HG03521 (cell line): ENCODE data around the gene FMN1.

Experiments used
- ATAC-seq: cut with Tn5 transposase; IDR thresholded peaks from one replicate; pipeline ENCODE4 v1.9.1; 2021; ENCODE audit warnings: mild to moderate bottlenecking, moderate library complexity; ENCODE audit not compliant: unreplicated experiment

The FMN1 gene

DNA sequence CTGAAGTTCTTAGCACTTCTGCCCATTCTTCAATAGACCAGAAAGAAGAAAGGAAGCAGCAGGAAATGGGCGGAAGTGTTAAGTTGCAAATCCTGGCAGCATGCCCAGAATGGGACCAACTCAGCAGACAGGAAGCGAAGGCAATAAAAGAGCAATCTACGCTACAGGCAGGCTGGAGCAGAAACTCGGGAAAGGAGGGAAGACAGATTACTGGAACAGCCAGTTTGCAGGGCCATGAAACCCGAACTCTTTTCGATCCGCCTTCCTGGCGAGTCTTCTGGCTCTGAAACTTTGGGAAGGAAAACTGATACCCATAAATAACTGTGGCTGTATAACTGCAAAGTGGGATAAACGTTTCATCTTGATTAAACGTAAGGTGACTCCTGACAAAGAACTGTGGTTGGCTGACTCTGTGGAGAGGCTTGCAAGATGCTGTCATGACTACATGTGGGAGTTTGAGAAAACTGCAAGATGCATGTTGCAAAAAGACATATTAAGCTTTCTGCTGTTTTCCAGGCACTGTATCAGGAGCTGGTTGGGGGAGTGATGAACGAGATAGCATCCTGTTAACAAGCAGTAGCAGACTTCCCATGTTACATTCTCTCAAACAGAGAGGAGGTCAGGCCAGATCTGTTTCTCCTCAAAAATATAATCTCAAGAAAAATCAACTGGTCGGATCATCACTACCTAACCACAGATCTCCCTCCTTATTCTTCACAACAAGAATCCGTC lies 67.8 kb downstream of the FMN1 start:
- ATAC-seq, result no peak

GRCh38 chr15:33125894-33126537 lies 68.5 kb downstream of the FMN1 start:
- ATAC-seq, result no peak

DNA sequence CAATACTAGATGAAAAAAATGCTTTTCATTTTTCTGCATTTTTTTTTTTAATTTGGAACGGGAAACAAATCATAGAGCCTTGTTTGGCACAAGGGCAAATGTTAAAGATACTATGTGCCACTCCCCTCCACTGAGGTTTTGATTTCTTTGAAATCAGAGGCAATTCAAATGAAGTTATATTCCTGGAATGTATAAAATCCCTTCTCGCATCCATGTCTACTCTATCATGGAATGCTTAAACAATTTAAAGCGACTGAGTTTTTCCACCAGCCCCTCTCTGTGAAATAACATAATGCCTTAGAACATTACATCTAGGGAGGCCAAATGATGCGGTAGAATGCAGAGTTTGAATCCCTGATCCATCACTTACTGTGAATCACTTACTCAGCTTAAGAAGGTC lies 69.7 kb downstream of the FMN1 start:
- ATAC-seq, result no peak

DNA sequence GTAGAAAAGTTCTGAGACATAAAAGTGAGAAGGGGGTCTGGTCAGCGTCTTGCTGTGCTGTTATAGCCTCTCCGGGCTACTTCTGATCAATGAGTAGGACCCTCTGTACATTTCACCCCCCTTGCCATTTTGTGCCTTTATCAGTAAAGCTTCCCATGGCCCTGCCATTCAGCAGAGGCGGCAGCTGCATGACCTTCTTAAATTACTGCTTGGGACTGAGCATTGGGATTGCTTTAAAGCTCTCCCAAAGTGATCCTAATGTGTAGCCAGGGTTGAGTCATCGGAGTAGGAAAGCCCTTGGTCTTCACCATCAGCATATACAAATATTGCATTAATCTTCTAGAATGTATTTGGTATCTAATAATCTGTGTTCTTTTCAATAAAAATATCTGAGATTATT lies 70.2 kb downstream of the FMN1 start:
- no peak for ATAC-seq

- ATAC-seq, result no peak
These were observed 74.6 kb downstream of the FMN1 start for GRCh38 chr15:33119865-33120264.

DNA sequence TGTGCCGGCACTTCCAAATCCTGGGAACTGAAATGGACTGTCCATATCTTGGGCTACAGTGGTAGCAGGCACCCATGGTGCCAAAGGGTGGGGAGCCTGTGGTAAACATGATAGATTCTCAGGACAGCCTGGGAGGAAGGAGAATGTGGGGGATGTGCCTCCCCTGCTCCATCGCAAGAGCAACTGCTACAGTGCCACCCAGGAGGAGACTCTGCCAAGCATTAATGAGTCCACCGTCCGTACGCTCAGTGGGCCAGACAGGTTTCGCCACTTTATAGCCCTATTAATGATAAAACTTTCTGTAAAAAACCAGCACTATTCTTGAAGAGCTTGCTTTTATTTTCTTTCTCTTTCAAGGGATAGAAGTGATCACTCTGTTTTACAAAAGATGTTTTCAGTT lies 75.2 kb downstream of the FMN1 start:
- no peak for ATAC-seq

- no peak for ATAC-seq
These were observed 78.3 kb downstream of the FMN1 start for GRCh38 chr15:33116198-33116597.

DNA sequence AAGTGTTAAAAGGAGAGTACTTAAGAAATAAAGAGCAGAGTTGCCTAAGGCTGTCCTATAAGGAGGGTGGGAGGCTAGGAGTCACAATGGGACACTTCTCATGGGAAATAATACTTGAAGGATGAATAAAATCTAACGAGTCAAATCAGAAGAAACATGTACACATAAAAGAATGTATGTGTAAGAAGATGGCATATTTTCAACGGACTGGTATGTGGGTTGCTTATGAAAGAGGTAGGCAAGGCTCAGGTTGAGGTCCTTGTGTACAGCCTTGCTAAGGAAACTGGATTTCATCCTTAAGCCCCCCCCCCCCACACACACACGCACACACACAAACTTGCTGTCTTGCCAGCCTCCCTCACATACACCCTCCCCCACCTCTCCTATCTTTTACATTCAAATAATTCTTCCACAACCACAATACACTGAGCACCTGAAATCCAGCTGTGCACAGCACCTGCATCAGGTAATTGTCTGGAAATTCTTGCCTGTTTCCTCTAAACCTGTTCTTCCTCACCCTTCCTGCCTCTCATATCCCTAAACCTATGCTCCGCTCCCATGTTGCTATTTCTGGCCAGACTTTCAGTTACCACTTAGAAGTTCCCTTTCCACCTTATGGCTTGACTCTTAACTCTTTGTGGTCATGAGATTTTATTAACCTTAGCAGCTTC lies 79.2 kb downstream of the FMN1 start:
- no peak for ATAC-seq

- no peak for ATAC-seq
These were observed 80.2 kb downstream of the FMN1 start for GRCh38 chr15:33114374-33114717.

DNA sequence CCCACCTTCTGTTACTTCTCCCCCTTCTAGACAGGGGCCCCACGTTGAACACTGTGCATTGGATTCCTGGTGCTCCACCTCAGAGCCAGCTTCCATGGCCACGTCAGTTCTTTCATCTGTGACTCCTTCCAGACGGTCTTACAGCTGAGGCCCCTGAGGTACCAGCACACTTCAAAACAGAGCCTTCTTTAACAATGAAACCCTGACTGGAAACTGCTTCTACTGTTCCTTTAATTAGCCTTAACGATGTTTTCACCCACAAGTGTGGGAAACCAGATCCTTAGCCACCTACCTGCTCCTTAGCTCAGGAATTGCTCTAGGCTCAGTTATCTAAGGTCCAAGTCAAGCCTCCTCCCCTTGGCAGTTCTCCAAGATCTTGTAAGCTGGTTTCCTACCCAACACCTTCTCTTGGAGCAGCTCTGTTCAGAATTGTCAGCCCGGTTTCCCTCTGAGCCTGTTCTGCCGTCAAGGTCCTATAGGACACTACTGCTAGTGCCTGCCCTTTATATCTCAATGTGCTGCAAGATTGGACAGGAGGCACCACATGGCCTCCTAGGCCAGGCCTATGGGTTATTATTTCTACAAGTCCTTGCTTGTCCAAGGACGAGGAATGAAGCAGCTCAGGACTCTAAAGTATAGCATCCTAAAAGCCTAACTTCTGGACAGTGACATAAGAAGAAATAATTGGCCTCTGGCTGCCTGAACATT lies 80.7 kb downstream of the FMN1 start:
- ATAC-seq, result no peak

GRCh38 chr15:33112541-33113105 lies 81.9 kb downstream of the FMN1 start:
- no peak for ATAC-seq

GRCh38 chr15:33111041-33111451 lies 83.5 kb downstream of the FMN1 start:
- ATAC-seq, result no peak

- no peak for ATAC-seq
These were observed 85.2 kb downstream of the FMN1 start for GRCh38 chr15:33109345-33109744.

GRCh38 chr15:33108518-33108917 lies 86.0 kb downstream of the FMN1 start:
- no peak for ATAC-seq

DNA sequence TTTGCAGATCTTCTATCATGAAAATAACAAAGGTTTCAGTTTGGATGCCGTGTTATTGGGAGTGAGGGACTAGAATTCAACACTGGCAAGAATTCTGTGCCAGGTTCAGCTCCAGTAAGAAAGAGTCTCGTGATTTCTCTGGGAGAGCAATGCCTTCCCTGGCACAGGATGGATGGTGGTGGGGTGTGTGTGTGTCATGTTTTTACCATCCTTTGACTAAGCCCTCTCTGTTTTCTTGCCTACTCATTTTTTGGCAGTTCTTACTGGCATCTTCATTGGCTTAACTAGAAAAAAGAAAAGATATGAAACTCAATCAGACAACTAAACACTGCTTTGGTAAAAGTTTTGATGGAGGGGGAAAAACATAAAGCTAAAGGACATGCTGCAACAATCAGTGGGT lies 86.6 kb downstream of the FMN1 start:
- no peak for ATAC-seq

DNA sequence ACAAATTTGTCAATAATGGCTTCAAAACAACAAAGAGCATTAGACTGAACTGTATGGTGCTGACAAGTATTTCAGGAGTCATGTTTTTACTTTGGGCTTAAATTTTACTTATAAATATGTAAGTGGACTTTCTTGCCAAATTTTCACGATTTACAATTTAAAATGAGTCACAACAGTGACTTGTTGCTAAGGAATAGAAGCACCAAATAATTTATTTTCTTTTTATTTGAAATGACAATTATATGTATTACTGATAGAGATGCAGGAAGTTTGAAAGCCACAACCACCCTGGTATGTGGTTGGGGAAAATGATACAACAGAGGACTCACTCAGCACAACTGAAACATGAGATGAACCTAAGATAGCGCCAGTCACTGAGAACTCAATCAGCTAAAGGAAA lies 90.3 kb downstream of the FMN1 start:
- no peak for ATAC-seq

- no peak for ATAC-seq
These were observed 93.5 kb downstream of the FMN1 start for GRCh38 chr15:33101036-33101435.

- ATAC-seq, result no peak
These were observed 94.2 kb downstream of the FMN1 start for GRCh38 chr15:33100314-33100713.

- ATAC-seq, result no peak
These were observed 94.8 kb downstream of the FMN1 start for GRCh38 chr15:33099739-33100138.

DNA sequence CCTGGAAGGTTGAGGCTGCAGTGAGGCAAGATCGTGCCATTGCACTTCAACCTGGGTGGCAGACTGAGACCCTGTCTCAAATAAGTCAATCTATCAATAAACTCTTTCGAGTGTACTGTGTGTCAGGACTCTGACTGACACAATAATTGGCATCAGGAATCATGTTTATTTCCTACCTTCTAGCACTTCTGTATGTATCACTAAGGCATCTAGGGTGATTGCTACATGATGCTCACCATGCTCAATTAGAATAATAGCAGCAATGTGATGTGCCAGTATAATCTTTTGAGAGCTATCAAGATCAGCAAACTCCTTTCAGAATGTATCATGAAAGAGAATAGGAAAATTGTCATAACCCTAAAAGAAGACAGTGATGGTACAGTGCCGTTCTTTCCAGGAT lies 95.3 kb downstream of the FMN1 start:
- no peak for ATAC-seq
